HG03108 (cell line): ENCODE results near the gene DDX1.

Source experiments
- ATAC-seq: cut with Tn5 transposase; IDR thresholded peaks from one replicate; pipeline ENCODE4 v1.9.1; 2021; ENCODE audit warnings: moderate library complexity; ENCODE audit not compliant: unreplicated experiment

Gene DDX1

DNA sequence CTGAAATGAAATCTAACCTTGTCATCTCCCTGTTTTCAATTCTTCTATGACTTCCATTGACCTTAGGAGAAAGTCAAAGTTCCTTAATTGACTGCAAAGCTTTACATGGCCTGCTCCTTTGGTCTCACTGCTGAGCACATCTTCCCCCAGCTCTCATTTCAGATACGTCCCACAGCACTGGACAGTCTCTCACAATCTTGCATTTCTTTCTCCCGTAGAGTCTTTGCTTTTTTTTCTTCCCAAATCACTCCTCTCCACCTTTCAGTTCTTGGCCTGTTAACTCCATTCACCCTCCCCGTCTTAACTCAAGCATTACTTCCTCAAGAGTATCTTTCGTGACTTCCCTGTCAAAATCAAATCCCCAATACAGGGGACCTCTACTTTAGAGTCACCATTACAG is 67.2 kb downstream of the DDX1 start:
- no peak for ATAC-seq

DNA sequence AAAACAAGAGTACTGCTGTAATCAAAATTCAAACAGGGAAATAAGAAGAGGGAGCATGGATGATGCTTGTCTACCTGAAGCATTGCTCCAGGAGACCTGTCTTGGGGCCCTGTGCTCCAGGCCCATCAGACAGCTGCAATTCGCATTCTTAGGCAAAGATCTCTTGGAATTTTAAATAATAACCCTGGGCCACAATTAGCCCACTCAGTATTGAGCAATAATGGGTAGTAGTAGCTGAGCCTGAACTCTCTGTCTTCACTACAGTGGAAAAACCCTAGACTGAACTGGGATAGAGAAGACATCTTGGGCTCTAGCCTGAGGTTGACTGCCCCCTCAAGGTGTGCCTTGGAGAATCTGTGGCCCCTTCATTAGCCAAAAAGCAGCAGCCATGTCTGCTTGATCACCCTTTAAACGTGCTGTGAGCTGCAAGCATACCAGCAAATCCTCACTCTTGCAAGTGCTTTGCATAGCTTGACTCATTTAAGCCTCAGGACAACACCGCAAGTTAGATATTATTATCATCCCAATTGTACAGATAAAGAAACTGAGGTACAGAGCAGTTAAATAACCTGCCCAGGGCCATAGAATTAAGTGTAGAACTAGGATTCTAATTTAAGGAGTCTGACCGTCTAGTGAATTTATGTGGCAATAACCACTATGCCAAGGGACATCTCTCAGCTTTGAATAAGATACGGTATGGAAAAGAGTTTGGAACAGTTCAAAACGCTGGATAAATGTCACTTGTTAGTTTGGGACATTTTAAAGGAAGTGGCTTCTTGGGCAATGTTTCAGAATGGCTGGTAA is 69.0 kb downstream of the DDX1 start:
- no peak for ATAC-seq

DNA sequence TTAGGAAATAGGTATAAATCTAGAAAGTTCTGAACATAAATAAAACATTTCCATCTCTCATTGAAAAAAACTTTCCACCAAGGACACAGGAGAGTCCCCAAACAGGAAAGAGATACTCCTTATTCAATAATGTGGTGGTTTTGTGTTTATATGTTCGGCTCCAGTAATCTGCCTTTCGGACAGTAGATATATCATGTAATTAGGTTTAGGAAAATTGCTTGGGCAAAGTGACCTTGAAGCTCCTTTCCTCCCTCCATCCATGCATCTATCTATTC is 69.6 kb downstream of the DDX1 start:
- no peak for ATAC-seq

- ATAC-seq: no peak
Measured at GRCh38 chr2:15662026-15662425, 70.4 kb downstream of the DDX1 start.

- ATAC-seq: no peak
Measured at GRCh38 chr2:15662579-15662978, 70.9 kb downstream of the DDX1 start.

- ATAC-seq: no peak
Measured at GRCh38 chr2:15663802-15664201, 72.1 kb downstream of the DDX1 start.

DNA sequence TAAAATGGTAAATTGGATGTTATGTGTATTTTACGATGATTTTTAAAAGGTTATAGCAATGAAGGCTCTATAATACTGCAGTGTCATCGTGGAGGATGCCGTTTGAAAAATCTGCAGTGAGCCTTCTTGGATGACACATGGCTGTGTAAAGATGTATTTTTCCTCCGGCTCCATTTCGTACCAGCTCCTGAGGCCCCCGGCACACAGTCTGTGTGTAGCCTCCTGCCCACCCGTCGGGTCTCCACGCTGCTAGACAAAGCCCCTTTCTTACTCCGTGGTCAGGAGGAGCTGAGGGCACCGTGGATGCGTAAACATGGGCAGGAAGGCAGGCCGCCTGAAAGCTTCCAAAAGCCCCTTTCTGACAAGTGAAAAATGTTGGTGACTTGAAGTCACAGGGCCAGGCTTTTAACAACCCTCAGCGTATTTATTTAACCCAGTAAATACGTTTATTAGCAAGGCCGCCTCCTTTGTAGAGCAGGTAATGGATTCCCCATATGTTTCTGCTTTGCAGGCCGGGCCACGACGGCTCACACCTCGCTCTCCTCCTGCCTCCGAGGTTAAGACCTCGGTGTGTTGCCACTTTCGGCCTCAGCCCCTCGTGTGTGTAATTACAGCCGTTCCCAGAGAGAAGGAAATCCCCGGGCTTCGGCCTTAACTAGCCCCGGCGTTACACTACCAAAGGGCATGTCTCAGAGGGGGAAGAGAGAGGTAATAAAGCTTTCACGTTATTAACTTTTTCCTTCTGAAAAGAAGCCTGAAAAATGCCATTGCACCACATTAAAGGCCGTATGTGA is 72.8 kb downstream of the DDX1 start:
- ATAC-seq: no peak

- ATAC-seq: no peak
Measured at GRCh38 chr2:15665067-15665942, 73.6 kb downstream of the DDX1 start.

- no peak for ATAC-seq
Measured at GRCh38 chr2:15665943-15666460, 74.3 kb downstream of the DDX1 start.

DNA sequence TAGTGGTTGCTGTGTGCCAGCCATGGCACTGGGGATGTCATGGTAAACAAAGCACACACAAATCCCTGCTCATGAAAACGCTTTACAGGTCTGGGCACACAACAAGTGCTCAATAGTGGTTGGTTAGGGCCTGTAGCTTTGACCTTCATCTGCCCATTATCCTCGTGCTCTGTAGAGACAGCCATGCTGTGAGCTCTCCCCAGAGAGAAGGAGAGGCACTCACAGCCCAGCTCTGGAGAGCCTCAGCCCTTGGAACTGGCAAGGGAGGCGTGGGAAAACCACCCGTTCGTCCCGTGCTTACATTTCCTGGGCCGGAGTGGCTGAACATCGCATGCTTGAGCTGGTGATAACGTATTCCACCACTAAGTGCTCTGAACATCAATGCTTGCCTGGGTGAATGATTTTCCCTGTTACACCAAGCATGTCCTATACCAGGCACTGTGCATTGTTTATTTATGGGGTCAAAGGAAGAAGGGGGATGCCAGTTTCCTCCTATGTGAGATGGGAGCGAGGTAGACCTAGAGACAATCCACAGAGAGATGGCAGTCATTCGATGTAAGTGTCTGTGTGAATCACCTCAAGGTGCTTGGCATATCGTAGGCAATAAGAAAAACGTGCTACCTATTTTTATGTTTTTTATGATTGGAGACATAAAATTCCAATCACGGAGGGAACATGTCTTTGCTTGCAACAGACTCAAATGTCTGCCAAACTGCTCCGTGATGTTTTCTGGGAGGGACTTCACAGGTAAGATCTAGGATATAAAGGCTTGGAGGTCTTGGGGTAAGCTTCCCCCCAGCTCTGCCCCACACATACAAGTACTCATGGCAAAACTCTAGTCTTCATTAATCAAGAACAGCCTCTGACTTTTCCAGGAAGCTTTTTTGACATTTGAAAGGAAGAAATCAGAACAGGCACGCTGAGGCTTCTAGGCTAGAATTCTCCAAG is 75.5 kb downstream of the DDX1 start:
- ATAC-seq: no peak

GRCh38 chr2:15667809-15668556 is 76.3 kb downstream of the DDX1 start:
- ATAC-seq: no peak

GRCh38 chr2:15668611-15669305 is 77.1 kb downstream of the DDX1 start:
- ATAC-seq: no peak

DNA sequence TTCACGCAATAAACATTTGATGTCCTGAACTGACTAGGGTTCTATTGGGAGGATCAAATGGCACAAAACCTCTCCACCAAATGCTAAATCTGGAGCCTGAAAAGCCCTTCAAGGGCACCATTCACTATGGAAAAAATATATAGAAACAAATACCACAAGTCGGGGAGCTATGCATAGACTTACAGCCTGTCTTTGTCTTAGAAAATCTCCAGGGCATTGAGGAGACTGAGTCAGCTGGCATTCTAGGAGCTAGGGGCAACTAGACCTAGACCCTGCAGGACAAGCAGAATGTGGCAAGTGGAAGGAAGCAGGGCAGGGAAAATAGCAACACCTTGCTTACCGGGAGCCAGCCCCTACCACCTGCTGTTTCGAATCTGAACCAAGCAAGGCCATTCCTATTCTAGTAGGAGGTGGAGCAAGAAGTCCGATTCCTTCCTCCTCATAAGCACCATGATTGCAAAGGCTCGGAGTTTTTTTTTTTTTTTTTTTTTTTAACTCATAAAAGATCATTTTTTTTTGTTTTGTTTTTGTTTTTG is 77.8 kb downstream of the DDX1 start:
- no peak for ATAC-seq

DNA sequence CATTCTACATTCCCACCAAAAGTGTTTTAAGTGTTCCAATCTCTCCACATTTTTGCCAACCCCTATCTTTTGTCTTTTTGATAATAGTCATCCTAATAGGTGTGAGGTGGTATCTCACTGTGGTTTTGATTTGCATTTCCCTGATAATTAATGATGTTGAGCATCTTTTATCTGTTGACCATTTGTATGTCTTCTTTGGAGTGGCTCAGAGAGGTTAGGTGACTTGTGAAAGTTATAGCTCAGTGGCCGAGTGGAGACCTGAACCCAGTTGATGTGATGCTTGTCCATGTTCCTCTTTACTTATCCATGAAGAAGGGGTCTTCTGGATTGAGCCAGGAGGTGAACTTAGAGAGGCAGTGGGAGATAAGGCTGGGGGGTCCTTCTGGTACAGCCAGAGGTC is 78.8 kb downstream of the DDX1 start:
- no peak for ATAC-seq

DNA sequence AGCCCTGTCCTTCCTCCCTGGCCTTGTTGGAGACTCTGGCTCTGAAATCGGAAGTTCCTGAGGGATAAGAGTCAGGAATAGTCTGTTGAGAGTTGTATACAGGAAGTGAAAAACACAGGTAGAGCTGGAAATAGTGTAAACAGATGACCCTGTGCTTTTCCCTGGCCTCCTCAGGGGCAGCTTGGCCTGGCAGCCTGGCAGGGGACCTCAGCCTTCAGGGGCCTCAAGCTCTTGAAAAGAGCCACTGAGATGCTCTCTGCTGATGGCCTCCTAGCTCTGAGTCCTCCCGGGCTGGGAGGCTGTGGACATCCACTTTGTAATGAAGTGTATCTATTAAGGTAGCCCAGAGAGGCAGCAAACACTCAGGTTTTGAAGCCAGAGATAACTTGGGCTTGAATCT is 79.3 kb downstream of the DDX1 start:
- no peak for ATAC-seq

DNA sequence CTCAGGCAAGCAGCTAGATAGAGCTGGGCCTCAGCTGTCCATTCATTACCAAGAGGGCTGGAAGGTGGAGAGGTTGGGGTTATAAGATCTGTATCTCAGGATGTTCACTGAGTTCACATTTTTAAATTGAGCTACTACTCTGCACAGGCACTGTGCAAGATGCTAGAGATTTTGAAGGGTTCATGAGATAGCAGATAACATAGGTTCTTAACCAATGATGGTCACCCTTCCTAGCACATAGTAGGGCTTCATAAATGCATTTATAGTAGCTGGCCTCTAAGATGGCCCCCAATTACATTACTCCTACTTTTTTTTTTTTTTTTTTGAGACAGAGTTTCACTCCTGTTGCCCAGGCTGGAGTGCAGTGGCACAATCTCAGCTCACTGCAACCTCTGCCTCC is 79.7 kb downstream of the DDX1 start:
- no peak for ATAC-seq

DNA sequence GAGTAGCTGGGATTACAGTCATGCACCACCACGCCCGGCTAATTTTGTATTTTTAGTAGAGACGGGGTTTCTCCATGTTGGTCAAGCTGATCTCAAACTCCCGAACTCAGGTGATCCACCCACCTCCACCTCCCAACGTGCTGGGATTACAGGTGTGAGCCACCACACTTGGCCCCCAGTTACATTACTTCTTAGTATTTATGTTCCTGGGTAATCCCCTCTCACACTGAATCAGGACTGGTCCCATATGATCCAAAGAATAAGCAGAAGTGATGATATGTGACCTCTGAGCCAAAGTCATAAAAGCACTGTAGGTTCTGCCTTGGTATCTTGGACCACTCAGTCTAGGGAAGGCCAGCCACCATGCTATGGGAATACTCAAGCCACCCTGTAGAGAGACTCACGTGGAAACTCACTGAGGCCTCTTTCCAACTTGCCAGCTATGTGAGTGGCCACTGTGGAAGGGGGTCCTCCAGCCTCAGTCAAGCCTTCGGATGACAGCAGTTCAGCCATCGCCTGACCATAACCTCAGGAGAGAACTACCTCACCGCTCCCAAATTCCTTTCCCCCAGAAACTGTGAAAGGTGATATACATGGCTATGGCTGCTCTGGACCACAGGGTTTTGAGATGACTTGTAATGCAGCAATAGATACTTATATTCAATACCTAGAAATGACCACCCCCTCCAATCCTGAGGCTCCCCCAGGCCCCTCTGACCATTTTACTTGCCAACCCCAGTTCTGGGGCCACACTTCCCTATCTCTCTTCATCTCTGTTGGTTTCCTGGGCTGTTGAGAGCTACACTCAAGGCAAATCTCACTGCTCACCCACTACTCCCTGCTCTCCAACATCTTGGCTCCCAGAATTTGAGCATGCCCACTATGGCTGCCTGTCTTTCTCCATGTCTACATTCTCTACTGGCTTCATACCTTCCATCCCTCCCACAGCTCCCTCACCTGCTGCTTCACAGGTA is 80.5 kb downstream of the DDX1 start:
- no peak for ATAC-seq
